ENCODE measurements around the gene SMIM5. TPM values are rescaled to one million over a fixed set of nuclear protein-coding genes. Genes with fewer than 3 reads are reported as not detected.

SMIM5 gene
- total RNA-seq, 4 donors from 2014 or later, result 68.8 to 161 (median 97.1) TPM; not detected in 1

DNA sequence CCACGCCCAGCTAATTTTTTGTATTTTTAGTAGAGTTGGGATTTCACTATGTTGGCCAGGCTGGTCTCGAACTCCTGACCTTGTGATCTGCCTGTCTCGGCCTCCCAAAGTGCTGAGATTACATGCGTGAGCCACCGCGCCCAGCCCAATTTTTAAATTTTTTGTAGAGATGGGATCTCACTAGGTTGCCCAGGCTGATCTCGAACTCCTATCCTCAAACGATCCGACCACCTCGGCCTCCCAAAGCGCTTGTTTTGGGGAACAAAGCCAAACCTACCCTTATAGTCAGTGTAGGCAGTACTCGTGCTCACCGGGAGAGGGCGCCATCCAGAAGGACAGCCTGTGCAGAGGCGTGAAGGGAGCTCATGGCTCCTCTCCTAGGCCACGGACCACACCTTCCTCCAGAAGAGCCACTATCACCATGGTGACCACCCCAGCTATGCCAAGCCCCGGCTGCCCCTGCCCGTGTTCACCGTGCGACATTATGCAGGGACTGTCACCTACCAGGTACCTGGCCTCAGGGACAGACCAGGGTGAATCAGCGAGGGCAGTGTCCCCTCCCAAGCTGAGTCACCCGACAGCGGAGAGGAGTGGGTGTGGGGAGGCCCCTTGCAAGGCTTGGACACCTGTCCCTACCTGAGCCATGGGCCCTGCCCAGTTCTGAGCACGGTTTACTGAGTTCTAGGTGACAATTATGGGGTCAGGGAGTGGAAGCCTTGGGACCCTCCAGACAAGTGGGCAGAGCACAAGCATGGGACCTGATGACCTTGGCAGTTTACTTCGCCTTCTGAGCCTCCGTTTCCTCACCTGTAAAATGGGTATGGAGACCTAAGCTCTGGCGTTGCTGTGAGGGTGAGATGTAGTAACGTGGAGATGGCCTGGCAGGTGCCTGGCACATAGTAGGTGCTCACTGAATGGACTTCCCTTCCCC lies 31.9 kb upstream of the SMIM5 start:
- peak in 1 of 2 donors; percentile 53 for TF ChIP-seq POLR2A (IDR thresholded peaks at IDR 0.05)
- peak in 5 of 6 experiments; percentile 62 to 96 (median 93) for TF ChIP-seq CTCF (IDR thresholded peaks at IDR 0.05)
- Histone ChIP-seq H3K27ac (peak overlapping the region in 2 of 4 donors; percentile 18 to 76), H3K4me3 (no peak overlapping the region), H3K27me3 (no peaks in the 10 kb centered on the region), H3K9me3 (no peaks in the 10 kb centered on the region), H3K36me3 (no peaks in the 10 kb centered on the region), H3K4me1 (peaks cover 0 to 12% (median 2%) of the 10 kb centered on the region in 4 donors)
- DNase-seq, result peak; percentile 61 to 89 (median 88)

DNA sequence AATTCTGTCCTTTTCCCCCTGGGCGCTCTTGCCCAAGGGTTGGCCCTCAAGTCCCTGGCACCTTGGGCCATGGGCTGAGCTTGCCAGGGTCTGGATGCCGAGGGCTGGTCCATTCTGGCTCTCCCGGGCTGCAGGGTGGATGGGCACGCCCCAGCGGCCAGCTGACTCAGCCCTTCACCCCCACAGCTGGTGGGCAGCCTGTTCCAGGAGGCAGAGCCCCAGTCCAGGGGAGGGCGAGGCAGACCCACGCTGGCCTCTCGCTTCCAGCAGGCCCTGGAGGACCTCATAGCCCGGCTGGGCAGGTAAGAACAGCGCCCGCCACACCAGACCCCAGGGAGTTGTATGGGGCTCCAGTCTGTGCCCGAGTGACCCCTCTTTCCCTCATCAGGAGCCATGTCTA lies 30.6 kb upstream of the SMIM5 start:
- Histone ChIP-seq H3K4me1 (peaks cover 0 to 12% (median 2%) of the 10 kb centered on the region in 4 donors), H3K27me3 (no peaks in the 10 kb centered on the region), H3K4me3 (no peak overlapping the region), H3K9me3 (no peaks in the 10 kb centered on the region), H3K36me3 (no peaks in the 10 kb centered on the region), H3K27ac (peak overlapping the region in 1 of 4 donors; percentile 76)
- no peak for DNase-seq
- TF ChIP-seq CTCF (IDR thresholded peaks at IDR 0.05) (no peak), POLR2A (IDR thresholded peaks at IDR 0.05) (no peak)

DNA sequence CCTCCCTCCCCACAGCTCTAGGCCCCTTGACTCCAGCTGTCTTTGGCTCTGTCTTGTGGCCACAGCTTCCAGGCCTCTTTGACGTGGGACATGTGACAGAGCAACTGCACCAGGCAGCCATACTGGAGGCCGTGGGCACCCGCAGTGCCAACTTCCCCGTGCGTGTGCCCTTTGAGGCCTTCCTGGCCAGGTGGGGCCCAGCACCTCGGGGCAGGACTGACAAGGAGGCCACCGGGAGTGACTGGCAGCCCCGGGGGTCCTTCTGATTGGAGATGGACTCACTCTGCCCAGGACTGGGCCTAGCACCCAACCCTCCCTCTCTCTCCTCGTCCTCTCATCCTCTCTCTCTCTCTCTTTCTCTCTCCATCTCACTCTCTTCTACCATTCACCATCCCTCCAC lies 30.1 kb upstream of the SMIM5 start:
- Histone ChIP-seq H3K27ac (peak overlapping the region in 2 of 4 donors; percentile 61 to 76), H3K36me3 (no peaks in the 10 kb centered on the region), H3K4me1 (peaks cover 0 to 12% (median 2%) of the 10 kb centered on the region in 4 donors), H3K9me3 (no peaks in the 10 kb centered on the region), H3K27me3 (no peaks in the 10 kb centered on the region), H3K4me3 (no peak overlapping the region)
- DNase-seq, result no peak
- TF ChIP-seq CTCF (IDR thresholded peaks at IDR 0.05), result no peak

- Histone ChIP-seq H3K27me3 (no peaks in the 10 kb centered on the region), H3K36me3 (no peaks in the 10 kb centered on the region), H3K27ac (peak overlapping the region in 2 of 4 donors; percentile 61 to 76), H3K4me3 (no peak overlapping the region), H3K4me1 (peaks cover 0 to 12% (median 2%) of the 10 kb centered on the region in 4 donors), H3K9me3 (no peaks in the 10 kb centered on the region)
- TF ChIP-seq CTCF (IDR thresholded peaks at IDR 0.05), result no peak
- TF ChIP-seq POLR2A (IDR thresholded peaks at IDR 0.05), result peak in 1 of 2 donors; percentile 49
- peak in 2 of 3 donors; percentile 77 to 83 for DNase-seq
Measured at GRCh38 chr17:75604034-75604695, 29.1 kb upstream of the SMIM5 start.

DNA sequence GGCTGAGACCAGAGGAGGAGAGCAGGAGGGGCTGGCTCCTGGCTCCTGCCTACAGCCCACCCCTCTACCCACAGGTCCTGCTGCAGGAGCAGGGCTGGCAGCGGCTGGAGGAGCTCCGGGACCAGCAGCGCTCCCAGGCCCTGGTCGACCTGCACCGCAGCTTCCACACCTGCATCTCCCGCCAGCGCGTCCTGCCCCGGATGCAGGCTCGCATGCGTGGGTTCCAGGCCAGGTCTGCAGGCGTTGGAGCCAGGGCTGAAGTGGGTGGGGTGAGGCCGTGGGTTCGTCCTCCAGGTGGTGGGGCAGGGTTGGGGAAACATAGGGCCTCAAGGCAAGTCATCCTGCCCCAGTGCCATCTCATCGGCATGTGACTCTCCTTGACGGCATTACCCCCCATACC lies 27.4 kb upstream of the SMIM5 start:
- no peak for DNase-seq
- Histone ChIP-seq H3K27ac (peak overlapping the region in 1 of 4 donors; percentile 89), H3K27me3 (no peaks in the 10 kb centered on the region), H3K4me1 (peaks cover 0 to 12% (median 2%) of the 10 kb centered on the region in 4 donors), H3K36me3 (no peaks in the 10 kb centered on the region), H3K9me3 (no peaks in the 10 kb centered on the region), H3K4me3 (no peak overlapping the region)
- no peak for TF ChIP-seq CTCF (IDR thresholded peaks at IDR 0.05)
- TF ChIP-seq POLR2A (IDR thresholded peaks at IDR 0.05), result no peak
